GM20000 (cell line): ENCODE measurements around the gene EVX2.
A peak's percentile ranks its signal among the peaks of the same experiment; 100 is the strongest.

Experiments used
- DNase-seq: peaks from one replicate; pipeline ENCODE4 v3.0.0; 2012; ENCODE audit warnings: low spot score
- TF ChIP-seq, protein P1 (sequence below): IDR thresholded peaks from 2 replicates; pipeline ENCODE4 v1.5.1; 2012; ENCODE audit warnings: mild to moderate bottlenecking, control low read depth; ENCODE audit errors: extremely low read depth, missing control alignments

Gene EVX2

DNA sequence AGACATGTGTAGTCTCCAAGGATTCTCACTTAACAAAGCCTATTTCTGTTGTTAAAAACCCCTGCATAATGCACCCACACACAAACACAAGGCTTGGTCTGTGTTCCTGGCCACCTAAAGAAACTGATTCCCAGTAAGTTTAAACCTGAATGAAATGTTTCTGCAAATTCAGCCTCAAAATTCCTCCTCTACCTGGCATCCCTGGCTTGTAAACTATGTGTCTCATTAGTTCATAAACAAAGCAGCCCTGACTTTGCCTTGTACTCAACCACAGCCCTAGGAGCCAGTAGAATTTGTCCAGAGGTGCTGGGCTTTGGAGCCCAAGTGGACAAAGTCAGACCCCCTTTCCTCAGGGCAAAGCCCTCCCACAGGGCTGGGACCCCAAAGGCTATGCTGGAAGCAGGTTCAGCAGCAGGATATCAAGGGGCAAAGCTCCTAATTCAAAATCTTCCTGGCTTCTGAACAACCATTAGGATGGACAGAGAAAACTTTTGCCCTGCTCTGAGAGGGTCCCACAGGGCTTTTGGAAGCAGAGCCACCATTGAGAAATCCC is 6.2 kb upstream of the EVX2 start:
- no peak for DNase-seq
- TF ChIP-seq, protein P1, sequence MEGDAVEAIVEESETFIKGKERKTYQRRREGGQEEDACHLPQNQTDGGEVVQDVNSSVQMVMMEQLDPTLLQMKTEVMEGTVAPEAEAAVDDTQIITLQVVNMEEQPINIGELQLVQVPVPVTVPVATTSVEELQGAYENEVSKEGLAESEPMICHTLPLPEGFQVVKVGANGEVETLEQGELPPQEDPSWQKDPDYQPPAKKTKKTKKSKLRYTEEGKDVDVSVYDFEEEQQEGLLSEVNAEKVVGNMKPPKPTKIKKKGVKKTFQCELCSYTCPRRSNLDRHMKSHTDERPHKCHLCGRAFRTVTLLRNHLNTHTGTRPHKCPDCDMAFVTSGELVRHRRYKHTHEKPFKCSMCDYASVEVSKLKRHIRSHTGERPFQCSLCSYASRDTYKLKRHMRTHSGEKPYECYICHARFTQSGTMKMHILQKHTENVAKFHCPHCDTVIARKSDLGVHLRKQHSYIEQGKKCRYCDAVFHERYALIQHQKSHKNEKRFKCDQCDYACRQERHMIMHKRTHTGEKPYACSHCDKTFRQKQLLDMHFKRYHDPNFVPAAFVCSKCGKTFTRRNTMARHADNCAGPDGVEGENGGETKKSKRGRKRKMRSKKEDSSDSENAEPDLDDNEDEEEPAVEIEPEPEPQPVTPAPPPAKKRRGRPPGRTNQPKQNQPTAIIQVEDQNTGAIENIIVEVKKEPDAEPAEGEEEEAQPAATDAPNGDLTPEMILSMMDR: no peak

DNA sequence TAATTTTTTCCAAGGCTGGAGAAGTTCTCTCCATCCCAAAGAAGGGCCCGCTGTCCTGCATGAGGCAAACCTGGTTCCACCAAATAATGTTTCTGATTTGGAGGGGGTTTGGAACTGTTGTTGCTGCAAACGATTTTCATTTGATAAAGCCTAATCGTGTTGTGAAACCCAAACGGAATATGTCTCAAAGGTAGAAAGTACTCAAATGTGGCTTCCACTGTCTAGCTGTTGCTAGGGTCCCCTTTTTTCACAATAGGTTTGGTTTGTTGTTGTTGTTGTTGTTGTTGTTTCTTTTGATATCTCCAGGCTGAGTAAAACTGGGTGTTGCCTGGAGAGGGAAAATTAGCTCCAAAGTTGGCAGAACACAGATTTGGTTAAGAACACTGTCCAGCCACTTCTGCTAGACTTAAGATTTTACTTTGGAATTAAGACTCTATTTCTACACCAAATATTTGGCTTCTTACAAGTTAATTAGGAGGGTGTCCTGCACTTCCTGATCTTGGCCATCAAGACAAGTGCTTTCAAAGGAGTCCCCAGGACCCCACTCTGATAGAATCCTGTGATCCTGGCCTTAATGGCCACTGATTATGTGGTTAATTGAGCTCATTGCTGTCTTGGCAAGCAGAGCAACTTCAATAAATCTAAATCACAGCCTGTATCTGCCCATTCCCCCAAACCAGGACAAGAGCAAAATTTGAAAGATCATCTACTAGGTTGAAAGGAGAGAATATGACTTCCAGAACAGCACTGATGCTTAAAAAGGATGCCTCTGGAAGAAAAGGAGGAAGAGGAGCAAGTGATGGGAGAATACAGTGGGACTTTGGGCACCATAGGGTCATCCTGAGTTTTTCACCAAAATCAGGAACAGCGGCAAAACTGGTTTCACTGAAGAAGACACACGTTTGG is 5.4 kb upstream of the EVX2 start:
- DNase-seq: no peak
- TF ChIP-seq, protein P1: no peak

DNA sequence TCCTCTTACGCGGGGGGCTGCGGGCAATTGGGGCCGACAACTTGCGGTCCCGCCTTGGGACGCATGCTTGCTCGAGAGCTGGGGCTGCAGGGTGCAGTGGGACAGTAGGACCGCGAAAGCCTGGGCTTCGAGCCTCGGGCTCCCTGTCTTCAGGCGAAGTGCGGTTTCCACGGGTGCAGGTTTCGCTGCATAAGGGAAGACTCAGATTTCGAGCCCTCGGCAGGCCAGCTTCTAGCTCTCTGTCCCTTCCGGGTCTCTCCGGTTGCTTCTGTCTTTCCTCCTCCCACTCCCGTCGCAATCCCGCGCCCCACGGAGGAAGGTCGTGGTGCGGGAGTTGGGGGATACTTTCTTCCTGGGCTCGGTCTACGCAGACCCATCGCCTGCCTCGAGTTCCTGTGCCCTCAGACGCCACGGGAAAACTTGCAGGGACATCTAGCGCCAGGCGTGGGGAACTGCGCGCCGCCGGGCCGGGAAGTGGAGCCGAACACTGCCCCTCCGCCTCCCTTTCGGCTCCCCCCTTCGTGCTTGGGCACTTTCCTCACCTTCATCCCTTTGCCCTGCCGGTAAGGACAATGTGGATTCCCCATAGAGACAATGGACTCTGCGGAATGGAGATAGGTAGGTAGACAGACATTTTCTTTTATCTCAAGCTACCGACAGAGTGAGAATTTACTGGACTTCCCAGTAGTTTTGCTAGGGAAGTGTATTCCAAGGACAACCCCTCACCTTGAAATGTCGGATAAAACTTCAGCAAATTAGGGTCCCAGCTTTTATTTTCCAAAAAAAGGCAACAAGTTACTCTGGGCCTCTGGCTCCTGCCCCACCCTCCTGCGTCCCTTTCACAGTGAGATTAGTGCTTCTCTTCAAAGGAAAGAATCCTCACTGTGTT is 4.5 kb upstream of the EVX2 start:
- DNase-seq: no peak
- TF ChIP-seq, protein P1: peak; percentile 37

DNA sequence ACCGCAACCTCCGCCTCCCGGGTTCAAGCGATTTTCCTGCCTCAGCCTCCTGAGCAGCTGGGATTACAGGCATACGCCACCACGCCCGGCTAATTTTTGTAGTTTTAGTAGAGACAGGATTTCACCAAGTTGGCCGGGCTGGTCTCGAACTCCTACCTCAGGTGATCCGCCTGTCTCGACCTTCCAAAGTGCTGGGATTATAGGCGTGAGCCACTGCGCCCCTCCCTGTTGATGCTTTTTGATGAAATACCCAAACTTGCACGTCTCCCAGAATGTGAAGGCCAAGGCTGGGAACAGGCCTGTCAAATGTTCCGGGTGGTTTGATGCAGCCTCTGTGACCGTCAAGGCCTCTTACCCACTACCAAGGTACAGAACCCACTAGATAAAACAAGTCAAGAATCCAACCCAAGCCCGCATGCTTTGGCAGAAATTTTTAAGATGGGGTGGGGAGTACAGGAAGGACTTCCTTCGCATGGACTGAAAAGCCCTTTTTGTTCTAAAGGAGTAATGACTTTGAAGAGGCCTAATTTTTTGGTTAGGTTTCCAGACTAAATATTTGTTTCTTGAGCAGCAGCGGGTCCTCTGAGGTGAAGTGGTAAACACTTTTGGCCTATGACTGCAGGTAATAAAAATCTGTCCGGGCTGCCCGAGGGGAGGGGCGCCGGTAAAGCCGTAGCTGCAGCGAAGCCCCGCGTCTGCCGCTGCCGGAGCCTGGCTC is 3.7 kb upstream of the EVX2 start:
- no peak for DNase-seq
- TF ChIP-seq, protein P1: no peak

DNA sequence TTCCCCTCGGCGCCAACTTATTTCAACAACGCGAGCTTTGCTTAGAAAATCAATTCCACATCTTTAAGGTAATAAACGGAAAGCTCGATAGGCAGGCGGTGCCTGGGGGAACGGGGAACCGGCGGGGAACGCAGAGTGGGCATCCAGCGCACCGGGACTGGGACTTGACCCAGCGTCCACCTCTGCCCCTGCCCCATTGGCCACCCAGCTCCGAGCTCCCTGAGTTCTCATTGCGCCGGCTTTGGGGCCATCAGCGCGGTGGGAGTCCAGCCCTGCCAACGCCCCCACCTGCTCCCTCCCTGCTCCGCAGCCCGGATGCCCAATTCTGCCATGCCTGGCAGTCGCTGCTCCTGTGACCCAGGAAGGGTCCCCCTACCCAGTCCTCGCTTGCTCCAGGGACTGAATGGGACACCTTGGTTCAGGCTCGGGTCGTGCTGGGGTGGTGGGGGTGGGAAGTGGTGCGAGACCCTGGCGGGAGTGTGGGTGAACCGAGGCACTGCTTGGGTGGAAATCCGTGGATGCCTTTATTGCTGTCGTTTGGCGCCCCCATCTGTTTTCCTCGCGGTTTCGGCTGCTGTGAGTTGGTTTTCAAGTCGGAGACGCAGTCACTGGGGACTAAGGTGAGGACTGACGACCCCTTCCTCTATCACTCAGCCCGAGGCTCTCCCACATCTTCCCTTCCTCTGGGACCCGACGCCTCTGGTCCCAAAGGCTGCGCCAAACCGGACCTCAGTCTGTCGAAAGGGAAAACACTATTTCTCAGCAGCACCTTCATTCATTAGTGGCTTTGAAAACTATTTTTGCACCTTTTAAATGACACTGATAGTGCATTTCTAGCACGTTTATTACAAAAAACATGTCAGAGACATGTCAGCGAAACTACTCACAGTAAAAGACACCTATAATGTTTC is 2.4 kb upstream of the EVX2 start:
- TF ChIP-seq, protein P1: peak; percentile 21
- DNase-seq: no peak

DNA sequence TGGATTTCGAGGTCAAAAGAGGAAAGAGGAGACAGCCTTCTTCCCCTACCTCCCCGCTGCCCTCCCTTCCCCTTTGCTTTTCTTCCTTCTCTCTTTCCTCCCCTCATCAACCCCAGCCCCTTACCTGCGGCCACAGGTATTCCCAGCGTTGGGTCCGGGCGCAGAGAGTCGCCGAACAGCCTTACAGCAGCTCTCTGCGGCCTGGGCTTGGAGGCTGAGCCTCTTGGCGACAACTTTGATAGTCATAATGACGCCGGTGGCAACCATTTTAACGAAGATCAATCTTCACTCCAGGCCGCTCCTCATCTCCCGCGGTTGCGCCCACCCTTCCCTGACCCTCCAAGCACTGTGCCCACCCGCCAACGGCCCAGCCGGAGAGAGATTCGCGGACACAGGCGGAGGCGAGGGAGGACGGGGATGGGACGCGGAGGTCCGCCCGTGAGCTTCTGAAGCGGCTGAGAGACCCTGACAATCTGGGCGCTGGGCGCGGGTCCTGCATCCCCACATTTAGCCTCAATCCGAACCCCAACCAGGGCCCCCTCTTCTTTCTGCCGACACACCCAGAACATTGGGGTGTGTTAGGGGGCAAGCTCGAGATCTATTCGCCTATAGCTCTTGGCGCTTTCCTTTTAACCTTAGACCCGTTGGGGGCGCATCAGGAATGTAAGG is 1.5 kb upstream of the EVX2 start:
- TF ChIP-seq, protein P1: no peak
- no peak for DNase-seq
